ENCODE results near the gene RGS10.

- TF ChIP-seq POLR2AphosphoS5 (IDR thresholded peaks at IDR 0.05; ENCODE audit: low read depth) (no peak), JUNB (IDR thresholded peaks at IDR 0.05; ENCODE audit: unreplicated experiment) (no peak), CREB1 (CRISPR knock-in tag; IDR thresholded peaks at IDR 0.05; ENCODE audit: low read depth) (no peak), STAT1 (IDR thresholded peaks at IDR 0.05; ENCODE audit: unreplicated experiment) (no peak), REST (IDR thresholded peaks at IDR 0.05; ENCODE audit: unreplicated experiment) (no peak), EZH2phosphoT487 (IDR thresholded peaks at IDR 0.05; ENCODE audit: unreplicated experiment) (no peak)
- TF ChIP-seq, protein P1, sequence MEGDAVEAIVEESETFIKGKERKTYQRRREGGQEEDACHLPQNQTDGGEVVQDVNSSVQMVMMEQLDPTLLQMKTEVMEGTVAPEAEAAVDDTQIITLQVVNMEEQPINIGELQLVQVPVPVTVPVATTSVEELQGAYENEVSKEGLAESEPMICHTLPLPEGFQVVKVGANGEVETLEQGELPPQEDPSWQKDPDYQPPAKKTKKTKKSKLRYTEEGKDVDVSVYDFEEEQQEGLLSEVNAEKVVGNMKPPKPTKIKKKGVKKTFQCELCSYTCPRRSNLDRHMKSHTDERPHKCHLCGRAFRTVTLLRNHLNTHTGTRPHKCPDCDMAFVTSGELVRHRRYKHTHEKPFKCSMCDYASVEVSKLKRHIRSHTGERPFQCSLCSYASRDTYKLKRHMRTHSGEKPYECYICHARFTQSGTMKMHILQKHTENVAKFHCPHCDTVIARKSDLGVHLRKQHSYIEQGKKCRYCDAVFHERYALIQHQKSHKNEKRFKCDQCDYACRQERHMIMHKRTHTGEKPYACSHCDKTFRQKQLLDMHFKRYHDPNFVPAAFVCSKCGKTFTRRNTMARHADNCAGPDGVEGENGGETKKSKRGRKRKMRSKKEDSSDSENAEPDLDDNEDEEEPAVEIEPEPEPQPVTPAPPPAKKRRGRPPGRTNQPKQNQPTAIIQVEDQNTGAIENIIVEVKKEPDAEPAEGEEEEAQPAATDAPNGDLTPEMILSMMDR (conservative IDR thresholded peaks at IDR 0.05; ENCODE audit: low read depth in 2 of 2): no peak
- TF ChIP-seq, protein P2, sequence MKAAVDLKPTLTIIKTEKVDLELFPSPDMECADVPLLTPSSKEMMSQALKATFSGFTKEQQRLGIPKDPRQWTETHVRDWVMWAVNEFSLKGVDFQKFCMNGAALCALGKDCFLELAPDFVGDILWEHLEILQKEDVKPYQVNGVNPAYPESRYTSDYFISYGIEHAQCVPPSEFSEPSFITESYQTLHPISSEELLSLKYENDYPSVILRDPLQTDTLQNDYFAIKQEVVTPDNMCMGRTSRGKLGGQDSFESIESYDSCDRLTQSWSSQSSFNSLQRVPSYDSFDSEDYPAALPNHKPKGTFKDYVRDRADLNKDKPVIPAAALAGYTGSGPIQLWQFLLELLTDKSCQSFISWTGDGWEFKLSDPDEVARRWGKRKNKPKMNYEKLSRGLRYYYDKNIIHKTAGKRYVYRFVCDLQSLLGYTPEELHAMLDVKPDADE (IDR thresholded peaks at IDR 0.05): no peak
Observed at GRCh38 chr10:119575506-119575905, 33.0 kb upstream of the RGS10 start.
